HG02623 (cell line): ENCODE results near the gene EXD2.

ENCODE experiments used
- ATAC-seq: cut with Tn5 transposase; IDR thresholded peaks from one replicate; pipeline ENCODE4 v1.9.1; 2021; ENCODE audit warnings: moderate library complexity; ENCODE audit not compliant: unreplicated experiment

EXD2 gene

DNA sequence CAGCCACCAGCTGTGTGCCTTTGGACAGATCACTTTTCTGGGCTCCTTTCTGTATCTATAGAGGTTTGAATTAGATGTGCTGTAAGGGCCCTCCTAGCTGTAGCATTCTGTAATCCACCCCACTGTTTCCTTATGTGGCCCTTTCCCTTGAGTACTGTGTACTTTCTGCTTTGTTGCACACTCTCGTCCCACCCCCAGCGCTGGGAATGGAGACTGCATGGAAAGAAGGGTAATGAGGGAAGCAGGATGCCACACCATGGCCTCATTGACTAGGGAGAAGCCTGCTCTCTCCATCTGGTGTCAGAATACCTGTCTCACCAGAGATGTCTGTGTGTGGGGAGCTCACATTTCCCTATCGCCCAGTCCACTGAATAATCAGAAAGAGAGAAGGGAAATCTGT is 55.0 kb downstream of the EXD2 start:
- ATAC-seq: no peak

DNA sequence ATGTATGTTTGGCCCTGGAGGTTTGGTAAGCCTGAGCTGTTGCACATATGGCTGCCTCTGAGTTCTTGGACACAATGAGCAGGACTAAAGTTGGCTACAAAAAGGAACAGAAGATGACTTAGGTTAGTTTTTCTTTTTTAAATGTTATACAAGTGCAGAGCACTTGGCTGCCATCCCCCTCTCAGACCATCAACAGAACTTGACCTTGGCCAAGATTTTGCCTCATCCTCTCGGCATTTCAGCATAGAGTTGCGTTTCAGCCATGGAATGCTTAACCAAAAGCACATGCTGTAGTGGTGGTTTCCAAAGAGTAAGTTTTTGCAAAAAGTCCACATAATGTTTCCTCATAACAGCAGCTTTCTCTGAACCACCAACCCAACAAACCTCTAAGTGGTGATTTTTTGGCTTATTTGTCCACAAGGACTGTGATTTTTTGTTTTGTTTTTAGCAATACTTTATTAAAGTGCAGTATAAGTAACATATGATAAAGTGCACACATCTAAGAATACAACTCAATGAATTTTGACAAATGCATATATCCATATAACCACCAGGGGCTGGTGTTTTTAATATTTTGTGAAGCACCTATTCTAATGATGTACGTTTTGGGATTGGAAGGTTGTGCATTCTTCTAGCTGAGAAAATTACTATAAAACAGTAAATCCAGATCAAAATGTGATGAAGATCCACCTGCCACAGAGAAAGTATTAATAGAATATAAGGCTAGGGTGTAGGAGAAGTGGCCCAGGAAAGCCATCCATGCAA is 56.6 kb downstream of the EXD2 start:
- ATAC-seq: no peak

DNA sequence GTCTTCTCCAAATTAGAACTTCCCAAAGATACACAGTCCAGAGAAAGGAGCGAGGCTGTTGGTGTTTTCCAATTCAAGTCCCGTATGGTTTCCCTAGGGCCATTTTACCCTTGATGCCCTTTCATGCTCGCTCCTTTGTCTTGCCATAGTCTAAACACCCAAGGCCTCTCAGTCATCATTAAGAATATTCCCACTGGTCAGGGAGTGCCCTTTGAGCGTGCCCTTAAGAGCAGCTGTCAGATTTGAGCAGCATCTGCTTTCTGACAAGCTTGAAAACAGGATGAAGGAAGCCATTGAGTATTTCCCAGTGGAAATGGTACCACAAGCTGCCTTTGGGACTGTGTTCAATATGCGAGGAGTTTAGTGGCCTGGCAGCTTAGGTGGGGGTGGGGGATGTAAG is 58.3 kb downstream of the EXD2 start:
- ATAC-seq: no peak

DNA sequence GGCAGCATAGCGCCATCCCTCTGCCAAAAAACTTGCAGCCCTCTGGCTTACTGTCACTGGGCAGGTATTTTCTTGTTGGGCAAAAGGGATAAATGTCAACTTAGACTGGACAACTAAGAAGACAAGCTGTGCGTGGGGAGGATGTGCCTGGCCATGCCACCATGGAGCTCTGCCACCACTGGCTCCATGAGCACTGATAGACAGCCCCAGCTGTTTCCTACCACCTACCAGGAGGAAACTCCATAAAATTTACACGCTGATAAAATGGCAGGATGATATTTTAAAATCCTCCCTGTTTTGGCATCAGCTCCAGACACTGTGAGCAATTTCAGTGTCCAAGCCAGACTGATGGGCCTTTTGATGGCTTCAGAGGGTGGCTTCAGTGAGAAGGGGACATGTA is 61.6 kb downstream of the EXD2 start:
- ATAC-seq: no peak

DNA sequence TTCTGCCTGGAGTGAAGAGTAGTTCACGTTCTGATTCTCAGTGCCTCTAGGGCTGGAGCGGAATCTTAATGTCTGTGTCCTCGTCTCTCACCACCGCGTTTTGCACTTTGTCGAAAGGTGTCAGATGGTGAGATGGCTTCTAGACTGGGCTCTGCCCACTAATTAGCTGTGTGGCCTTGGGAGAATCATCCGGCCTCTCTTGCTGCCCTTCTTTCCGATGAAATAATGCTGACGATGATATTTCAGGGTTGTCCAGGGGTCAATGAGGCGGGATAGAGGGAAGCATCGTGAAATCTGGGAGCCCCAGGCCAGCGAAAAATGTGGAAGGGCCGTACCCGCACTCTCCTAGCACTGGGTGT is 67.8 kb downstream of the EXD2 start:
- no peak for ATAC-seq

DNA sequence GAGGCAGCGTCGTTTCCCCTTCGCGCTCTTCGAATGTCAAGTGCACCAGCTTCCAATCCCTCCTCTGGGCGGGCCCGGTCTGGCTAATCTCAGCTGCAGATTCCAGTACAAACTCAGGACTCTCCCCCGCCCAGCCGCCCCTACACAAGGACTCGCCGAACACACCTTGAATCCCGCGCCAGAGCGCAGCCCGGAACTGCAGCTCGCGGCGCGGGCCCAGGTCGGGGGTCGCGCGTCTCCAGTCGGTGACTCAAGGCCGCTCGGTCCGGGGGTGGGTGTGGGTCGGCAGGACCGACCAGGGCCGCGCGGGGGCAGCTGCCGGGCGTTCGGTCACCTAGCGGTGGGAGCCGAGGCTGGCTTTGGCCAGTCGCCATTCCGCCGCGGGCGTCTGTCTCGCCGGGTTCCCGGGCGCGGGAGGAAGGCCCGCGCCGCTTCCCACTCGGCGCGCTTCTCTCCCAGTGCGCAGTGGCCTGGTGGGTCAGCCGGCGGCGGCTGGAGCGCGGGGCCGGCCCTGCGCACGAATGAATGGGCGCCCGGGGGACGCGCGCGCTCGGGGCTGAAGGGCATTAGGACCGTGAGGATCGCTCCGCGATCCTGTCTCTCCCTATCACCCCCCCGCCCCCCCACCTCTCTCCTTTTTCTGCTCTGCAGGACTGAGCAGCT is 68.4 kb downstream of the EXD2 start, which contains the start of gene GALNT16:
Gene GALNT16, plus strand, starts transcription at position 632 of the 663 bp plus-strand sequence. CDS start 133 bp downstream, outside the sequence.
- no peak for ATAC-seq

DNA sequence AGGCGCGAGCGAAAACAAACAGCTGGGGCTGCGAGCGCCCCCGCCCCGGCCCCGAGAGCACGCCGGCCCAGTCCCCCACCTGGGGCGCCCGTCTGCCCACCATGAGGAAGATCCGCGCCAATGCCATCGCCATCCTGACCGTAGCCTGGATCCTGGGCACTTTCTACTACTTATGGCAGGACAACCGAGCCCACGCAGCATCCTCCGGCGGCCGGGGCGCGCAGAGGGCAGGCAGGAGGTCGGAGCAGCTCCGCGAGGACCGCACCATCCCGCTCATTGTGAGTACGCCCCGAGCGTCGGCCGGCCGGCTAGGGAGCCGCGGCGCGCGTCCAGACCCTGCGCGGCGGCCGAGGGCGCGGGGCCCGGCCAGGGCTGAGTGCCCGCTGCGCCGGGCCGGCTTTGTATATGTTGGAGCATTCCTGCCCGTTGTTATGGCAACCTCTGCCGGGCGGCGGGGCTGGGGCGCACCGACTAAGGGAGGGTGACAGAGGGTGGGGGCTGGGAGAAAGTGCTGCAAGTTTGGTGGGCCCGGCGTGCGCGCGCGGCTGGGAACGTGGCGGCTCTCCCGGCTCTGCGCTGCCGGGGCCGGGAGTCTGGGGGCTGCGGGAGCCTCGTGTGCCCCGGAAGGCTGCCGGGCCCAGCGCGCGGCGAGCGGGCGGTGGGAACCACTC is 69.0 kb downstream of the EXD2 start:
- ATAC-seq: no peak

DNA sequence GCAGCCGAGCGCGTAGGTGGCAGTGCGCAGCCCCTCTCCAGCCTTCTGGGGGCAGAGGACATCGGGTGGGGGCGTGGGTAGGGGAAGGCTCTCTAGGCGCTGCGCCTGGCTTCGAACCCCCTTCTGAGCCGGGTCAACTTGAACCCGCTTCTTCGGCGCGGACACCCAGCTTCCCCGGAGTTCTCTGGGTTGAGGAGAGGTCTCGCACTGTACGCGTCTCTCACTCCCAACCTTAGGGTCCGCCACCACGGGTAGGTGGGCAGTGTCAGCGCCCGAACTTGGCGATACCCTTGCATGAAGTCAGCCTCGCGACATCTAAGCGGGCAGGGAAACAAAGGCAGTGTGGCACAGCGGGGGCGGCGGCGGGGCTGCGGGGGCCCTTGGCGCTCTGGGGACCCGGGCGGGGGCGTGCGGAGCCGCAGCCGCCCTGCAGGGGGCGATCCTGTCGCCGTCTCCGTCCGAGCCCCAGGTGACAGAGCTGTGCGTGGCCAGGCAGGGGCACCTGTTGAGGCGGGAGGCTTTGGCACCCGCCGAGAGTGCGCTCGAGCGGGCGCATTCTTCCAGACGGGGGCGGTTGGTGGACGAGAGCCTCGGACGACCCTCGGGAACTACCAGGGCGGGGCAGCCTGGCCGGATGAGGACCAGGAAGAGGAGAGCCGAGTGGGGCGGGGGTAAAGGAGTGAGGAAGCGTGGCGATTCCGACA is 69.7 kb downstream of the EXD2 start:
- no peak for ATAC-seq

DNA sequence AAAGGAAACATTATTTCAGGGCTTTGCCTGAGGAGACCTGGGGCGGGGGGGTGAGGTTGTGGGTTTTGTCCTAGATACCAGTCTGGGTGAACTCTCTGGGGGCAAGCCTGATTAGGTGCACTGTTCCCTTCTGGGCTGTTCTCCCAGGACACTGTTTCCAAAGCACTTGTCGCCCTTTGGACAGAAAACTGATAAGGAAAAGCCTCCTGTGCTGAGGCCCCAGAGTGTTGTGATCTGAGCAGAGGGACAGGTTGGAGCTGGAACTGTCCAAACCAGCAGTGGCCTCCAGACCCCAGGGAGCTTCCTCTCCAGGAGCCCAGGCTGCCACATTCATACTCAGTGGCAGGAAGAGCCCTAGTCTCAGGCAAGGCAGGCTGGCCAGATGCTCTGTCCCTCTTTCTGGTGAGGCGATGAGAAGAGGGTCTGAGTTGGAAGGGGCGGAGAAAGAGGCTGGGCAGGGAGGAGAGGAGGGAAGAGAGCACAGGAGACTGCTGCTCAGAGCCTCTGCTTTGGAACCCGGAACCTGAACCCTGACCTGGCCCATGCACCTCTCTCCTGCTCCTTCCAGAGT is 70.5 kb downstream of the EXD2 start:
- no peak for ATAC-seq

DNA sequence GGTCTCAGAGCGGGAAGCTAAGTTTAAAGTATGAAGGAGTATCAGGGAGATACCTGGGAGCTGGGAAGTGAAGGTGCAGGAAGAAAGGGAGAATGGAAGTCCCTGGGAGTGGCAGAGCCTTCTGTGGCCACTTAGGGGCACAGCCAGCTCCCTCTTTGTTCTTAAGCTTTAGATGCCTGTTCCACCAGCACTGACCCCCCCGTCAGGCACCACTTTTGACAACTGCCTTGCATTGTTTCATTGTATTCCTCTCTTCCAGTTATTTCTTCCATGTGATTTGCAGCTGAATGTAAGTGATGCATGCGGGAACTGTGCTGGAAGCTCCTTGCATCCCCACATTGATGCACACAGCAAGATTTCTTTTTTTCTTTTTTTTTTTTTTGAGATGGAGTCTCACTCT is 71.2 kb downstream of the EXD2 start:
- no peak for ATAC-seq

DNA sequence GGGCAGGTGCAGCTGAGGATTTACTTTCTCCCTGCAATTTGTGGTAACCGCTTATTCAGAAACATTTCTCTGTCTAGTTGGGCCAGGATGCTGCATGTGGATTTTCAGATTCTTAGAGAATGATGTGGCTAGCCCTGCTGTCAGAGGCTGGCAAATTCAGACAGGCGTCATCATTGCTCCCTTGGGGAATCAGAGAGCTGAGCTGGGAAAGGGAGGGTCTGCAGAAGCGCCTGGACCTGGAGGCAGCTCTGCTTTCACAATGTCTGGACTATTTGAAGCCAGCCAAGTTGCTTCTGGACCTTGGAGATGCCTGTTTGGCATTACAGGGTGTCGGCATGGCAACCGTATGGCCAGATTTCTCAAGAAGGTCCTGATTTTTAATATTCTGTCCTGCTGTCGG is 72.1 kb downstream of the EXD2 start:
- ATAC-seq: no peak

DNA sequence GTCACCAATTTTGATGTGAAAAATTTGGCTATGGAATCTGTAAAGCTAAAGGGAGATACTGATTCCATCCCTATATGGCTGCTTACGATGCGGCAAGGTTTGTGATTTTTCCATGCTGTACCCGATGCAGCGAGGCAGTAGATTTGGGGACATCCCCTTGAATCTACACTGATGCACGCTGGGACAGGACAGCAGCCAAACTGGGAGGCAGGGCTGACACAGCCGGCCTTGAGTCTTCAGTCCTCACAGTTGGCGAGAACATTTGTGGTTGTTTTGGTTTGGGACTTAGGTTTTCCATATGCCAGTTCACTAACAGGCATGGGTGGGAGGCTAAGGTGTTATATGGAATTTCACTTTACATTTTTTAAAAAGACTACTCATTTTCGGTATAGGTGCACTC is 72.5 kb downstream of the EXD2 start:
- no peak for ATAC-seq

DNA sequence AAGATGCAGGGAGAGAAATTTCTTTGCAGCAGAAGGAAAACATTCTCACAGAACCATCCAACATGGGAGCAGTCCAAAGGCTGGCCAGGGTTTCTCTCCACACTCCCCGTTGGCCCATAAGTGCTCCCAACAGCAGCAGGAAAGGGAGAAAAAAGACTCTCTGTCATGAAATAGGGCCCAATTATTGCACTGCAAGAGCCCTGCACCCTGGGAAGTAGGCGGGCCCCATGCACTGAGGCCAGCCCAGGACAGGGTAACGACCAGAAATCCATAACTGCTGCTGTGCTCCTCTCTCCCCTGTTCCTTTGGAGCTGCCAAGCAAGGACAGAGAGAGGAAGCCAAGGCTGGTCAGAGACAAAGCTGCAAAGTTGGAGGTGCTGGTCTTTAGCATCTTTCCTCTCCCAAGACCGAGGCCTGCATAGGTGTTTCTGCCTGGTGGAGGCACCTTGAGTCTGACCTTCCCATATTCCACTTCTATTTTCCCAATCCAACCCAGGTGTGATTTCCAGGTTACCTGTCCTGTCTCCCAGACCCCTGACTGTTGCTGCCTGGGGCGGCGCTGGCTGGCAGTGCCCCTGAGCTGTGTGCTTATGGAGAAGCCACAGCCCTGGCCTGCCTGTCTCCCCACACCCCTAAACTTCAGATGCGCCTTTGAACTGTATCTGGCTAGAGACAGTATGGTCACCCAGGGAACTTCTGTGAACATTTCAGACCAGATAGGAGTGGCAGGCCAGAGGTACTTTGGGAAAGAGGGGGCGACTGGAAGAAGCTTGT is 75.5 kb downstream of the EXD2 start:
- no peak for ATAC-seq

DNA sequence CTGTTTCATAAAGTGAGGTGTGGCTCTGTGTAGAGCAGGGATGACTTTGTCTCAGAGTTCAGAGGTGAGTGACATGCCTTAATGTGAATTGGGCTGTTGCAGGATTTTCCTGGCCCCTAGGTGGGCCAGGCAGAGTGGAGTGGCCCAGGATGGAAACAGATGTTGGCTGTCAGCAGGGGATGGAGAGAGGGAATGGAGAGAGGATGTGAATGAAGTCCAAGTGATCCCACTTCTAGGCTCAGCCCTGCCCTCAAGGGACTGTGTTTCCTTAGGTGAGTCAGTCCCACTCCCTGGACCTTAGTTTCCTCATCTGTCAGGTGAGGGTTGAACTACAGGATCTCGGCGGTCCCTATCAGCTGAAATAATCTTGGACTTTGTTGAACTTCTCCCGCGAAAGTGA is 76.2 kb downstream of the EXD2 start:
- ATAC-seq: no peak

DNA sequence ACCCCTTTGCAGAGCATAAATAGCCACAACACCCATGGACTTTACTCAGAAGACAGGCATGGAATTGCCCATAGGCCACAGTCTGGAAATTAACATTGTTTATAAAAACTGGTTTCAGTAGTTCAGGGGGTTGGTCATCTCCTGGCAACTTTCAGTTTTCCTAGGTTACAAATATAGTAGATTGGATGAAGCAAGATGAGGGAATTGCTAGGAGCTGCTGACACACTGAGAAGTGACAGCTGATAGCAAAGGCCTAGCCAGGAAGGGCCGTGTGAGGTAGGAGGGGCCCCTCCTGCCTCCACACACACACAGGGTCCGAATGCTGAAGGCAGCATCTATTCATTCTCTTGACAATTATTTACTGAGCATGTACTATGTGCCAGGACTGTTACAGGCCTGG is 76.9 kb downstream of the EXD2 start:
- no peak for ATAC-seq

DNA sequence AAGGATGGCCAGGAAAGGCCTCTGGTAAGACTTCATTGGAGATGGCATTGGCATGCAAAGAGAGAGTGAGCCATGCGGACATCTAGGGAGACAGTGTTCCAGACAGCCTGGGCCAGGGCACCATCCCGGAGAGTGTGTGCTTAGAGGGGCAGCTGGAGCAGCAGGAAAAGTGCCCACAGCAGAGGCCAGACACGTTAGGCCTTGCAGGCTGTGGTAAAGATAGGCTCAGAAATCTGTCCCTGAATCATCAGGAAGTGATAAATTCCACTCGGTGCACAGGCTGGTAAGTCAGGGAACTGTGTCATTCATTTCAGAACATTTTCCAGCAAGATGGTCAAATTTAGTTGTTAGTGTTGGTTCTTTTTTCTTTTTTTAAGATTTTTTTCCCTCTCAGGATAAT is 77.5 kb downstream of the EXD2 start:
- no peak for ATAC-seq

DNA sequence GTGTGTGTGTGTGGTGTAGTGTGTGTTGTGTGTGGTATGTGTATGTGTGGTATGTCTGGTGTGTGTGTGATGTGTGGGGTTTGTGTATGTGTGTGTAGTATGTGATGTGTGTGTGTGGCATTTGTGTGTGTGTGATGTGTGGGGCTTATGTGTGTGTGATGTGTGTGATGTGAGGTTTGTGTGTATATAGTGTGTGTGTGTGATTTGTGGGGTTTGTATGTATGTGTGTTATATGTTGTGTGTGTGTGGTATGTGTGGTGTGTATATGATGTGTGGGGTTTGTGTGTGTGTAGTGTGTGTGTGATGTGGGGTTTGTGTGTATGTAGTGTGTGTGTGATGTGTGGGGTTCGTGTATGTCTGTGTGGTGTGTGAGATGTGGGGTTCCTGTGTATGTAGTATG is 78.1 kb downstream of the EXD2 start:
- no peak for ATAC-seq

DNA sequence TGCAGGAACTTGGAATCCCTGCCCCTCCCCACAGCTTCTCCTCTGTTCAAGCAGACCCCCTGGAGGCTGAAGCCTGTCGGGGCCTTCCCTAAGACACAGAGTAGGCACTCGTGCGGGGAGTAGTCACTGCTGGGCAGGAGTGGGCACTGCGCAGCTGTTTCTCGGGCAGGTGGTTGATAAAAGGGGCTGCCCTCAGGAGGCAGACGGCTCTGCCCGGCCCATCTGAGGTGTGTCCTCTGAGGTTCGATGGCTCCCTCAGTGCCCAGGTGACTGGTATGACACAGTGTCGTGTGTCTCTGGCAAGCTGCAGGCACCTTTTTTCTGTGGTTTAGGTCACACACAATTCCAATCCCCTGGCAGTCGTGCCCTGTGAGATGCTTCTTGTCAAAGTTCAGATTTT is 78.8 kb downstream of the EXD2 start:
- ATAC-seq: no peak

DNA sequence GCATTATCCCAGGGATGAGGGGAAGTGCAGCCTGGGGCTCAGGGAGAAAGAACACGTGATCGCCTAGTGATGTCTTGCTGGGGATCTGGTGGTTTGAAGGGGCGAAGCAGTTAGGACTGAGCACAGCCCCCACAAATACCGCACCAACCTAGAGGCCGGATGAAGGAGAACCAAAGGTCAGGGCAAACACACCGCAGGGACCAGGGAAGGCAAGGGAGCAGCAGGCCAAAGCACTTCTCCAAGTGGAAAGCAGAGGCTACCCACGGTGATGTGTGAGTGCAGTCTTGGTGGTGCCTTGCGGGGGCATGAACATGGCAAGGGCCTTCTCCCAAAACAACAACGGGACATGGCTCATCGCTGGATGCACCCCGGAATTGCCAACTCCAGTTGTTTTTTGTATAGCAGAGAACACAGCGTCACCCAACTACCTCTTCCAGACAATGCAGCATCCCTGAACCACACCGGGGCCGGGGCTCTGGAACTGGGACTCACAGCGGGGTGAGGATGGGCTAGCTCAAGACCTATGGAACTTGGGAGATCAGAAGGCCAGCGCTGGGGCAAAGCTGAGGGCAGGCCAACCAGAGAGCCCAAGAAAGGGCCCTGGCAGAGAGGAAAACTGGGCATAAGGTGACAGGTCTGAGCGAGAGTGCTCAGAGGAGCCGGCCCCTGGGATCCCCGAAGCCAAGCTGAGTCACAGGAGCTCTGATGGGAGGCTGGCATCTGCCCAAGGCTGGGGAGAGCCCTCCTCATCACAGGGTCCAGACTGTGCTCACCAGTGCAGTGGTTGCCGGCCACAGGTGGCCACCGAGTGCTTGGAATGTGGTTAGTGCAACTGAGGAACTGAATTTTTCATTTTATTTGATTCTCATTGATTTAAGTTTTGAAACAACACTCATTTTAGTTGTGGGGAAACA is 79.8 kb downstream of the EXD2 start:
- ATAC-seq: no peak
